HG03432 (cell line): ENCODE data around the gene KLHL29.

Source experiments
- ATAC-seq: cut with Tn5 transposase; IDR thresholded peaks from one replicate; pipeline ENCODE4 v1.9.1; 2021; ENCODE audit warnings: mild to moderate bottlenecking, moderate library complexity; ENCODE audit not compliant: unreplicated experiment

KLHL29 gene

GRCh38 chr2:23687214-23687613, 302.2 kb downstream of the KLHL29 start:
- ATAC-seq = no peak

GRCh38 chr2:23687713-23688112, 302.7 kb downstream of the KLHL29 start:
- ATAC-seq = no peak

GRCh38 chr2:23688486-23689130, 303.6 kb downstream of the KLHL29 start:
- ATAC-seq = no peak

- ATAC-seq = no peak
These were observed 304.2 kb downstream of the KLHL29 start for GRCh38 chr2:23689131-23689700.

GRCh38 chr2:23689891-23690290, 304.9 kb downstream of the KLHL29 start:
- ATAC-seq = no peak

GRCh38 chr2:23690421-23691105, 305.6 kb downstream of the KLHL29 start:
- ATAC-seq = no peak

- no peak for ATAC-seq
These were observed 306.1 kb downstream of the KLHL29 start for GRCh38 chr2:23691106-23691470.

- no peak for ATAC-seq
These were observed 306.6 kb downstream of the KLHL29 start for GRCh38 chr2:23691565-23691964.

GRCh38 chr2:23692263-23692662, 307.3 kb downstream of the KLHL29 start:
- ATAC-seq = no peak

- ATAC-seq = no peak
These were observed 308.0 kb downstream of the KLHL29 start for GRCh38 chr2:23692851-23693605.

- no peak for ATAC-seq
These were observed 308.6 kb downstream of the KLHL29 start for GRCh38 chr2:23693606-23693951.

GRCh38 chr2:23694058-23695045, 309.4 kb downstream of the KLHL29 start:
- no peak for ATAC-seq

GRCh38 chr2:23695214-23695889, 310.4 kb downstream of the KLHL29 start:
- ATAC-seq = no peak

- ATAC-seq = no peak
These were observed 311.1 kb downstream of the KLHL29 start for GRCh38 chr2:23695890-23696751.

GRCh38 chr2:23696752-23697045, 311.7 kb downstream of the KLHL29 start:
- no peak for ATAC-seq

- ATAC-seq = no peak
These were observed 312.5 kb downstream of the KLHL29 start for GRCh38 chr2:23697256-23698075.

GRCh38 chr2:23698116-23698693, 313.2 kb downstream of the KLHL29 start:
- no peak for ATAC-seq
